ENCODE data around the gene GATA1. TPM values are rescaled to one million over a fixed set of nuclear protein-coding genes. Genes with fewer than 3 reads are reported as not detected.

Gene GATA1
- total RNA-seq, 4 donors from 2014 or later: not detected

DNA sequence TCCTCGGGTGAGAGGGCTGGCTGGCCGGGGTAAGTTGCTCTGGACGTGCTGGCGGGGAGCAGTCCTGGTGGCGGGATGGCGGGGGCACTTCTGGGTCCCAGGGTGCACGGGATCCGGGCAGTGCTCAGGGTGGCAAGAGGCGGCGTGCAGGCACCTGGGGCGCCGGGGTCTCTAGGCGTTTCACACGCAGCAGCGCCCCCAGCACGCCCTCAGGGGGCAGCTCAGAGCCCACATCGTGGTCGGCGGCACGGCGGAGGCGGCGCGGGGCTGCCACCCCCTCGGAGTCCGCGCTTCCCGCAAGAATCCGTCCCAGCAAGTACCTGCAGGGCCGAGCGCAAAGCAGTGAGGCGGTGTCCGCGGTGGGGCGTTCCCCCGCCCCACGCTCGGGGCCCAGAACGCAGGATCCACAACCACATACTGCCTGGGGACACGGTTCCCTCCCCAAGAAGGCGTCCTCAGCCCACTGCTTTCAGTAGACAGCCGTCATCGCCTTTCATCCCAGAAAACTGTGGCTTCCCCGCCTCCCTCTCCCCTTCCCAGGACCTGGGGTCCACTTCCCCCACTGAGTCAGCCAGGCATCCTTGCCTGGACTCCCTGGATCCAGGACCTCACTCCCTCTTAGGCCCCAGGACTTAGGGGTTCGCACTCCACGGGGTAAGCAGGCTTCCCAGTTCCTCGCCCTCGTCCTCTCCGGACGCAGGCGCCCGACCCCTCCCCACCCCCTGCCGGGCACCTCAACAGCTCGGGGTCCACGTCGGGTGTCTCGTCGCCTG, 44.9 kb downstream of the GATA1 start:
- ATAC-seq (ENCODE audit: low FRiP score): no peak
- TF ChIP-seq, protein P1, sequence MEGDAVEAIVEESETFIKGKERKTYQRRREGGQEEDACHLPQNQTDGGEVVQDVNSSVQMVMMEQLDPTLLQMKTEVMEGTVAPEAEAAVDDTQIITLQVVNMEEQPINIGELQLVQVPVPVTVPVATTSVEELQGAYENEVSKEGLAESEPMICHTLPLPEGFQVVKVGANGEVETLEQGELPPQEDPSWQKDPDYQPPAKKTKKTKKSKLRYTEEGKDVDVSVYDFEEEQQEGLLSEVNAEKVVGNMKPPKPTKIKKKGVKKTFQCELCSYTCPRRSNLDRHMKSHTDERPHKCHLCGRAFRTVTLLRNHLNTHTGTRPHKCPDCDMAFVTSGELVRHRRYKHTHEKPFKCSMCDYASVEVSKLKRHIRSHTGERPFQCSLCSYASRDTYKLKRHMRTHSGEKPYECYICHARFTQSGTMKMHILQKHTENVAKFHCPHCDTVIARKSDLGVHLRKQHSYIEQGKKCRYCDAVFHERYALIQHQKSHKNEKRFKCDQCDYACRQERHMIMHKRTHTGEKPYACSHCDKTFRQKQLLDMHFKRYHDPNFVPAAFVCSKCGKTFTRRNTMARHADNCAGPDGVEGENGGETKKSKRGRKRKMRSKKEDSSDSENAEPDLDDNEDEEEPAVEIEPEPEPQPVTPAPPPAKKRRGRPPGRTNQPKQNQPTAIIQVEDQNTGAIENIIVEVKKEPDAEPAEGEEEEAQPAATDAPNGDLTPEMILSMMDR (IDR thresholded peaks at IDR 0.05): no peak
- DNase-seq (ENCODE audit: low spot score): no peak

DNA sequence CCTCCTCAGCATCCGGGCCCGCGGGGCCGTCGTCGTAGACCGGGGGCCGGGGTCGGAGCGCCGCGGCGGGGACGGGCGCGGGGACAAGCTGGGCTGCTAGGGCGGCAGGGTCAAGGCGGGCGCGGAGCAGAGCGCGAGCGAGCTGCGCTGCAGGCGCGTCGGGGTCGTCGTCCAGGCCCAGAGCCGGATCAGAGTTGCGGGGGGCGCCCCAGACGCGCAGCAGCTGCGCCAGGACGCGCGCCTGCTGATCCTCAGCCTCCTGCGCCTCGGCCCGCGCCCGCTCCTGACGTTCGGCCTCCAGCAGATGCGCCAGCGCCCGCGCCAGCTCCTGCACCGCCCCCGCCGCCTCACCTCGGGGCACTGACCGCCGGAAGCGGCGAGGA, 45.5 kb downstream of the GATA1 start:
- TF ChIP-seq, protein P1 (IDR thresholded peaks at IDR 0.05): no peak
- ATAC-seq (ENCODE audit: low FRiP score) (peak; percentile 32), DNase-seq (ENCODE audit: low spot score) (no peak)

- TF ChIP-seq, protein P1 (IDR thresholded peaks at IDR 0.05): no peak
- DNase-seq (ENCODE audit: low spot score) (no peak), ATAC-seq (ENCODE audit: low FRiP score) (no peak)
Observed at GRCh38 chrX:48833542-48834138, 47.2 kb downstream of the GATA1 start.

- TF ChIP-seq, protein P1 (IDR thresholded peaks at IDR 0.05): no peak
- ATAC-seq (ENCODE audit: low FRiP score) (no peak), DNase-seq (ENCODE audit: low spot score) (no peak)
Observed at GRCh38 chrX:48834383-48834709, 48.0 kb downstream of the GATA1 start.

- TF ChIP-seq, protein P1 (IDR thresholded peaks at IDR 0.05): no peak
- ATAC-seq (ENCODE audit: low FRiP score) (no peak), DNase-seq (ENCODE audit: low spot score) (no peak)
Observed at GRCh38 chrX:48835524-48836329, 49.3 kb downstream of the GATA1 start, which contains the start of gene PCSK1N. PCSK1N (minus strand) TSS chrX:48835610; CDS start chrX:48835532, 78 bp downstream.

GRCh38 chrX:48839686-48840085, 53.3 kb downstream of the GATA1 start:
- ATAC-seq (ENCODE audit: low FRiP score): no peak
- TF ChIP-seq, protein P1 (IDR thresholded peaks at IDR 0.05): no peak
- no peak for DNase-seq (ENCODE audit: low spot score)

Small RNAs within 50 kb of the gene (small RNA-seq; reads per million reads assigned to genes)
- gene RNU6-29P: not detected

Other genes with a start within 250 kb of the GATA1 start
- 10 to 100 TPM in 3 of 4 donors, 1 to 10 TPM in 1; 8.7 to 15.4 (median 13.2) TPM for gene TBC1D25, start 246.9 kb upstream of the GATA1 start, total RNA-seq
- gene RBM3, start 212.1 kb upstream of the GATA1 start, total RNA-seq: 100 to 1,000 TPM; 151 to 280 (median 263) TPM
- 100 to 1,000 TPM in 3 of 4 donors, 10 to 100 TPM in 1; 95.4 to 149 (median 126) TPM for gene WDR13, start 189.1 kb upstream of the GATA1 start, total RNA-seq
- gene WAS, start 102.8 kb upstream of the GATA1 start, total RNA-seq: 10 to 100 TPM in 3 of 4 donors, 1 to 10 TPM in 1; 9.0 to 26.0 (median 21.0) TPM
- gene SUV39H1, start 89.9 kb upstream of the GATA1 start, total RNA-seq: 1 to 10 TPM; 4.2 to 8.1 (median 5.5) TPM
- gene GLOD5, start 24.8 kb upstream of the GATA1 start, total RNA-seq: not detected
- gene HDAC6, start 15.5 kb downstream of the GATA1 start, total RNA-seq: 10 to 100 TPM; 36.5 to 63.2 (median 54.5) TPM
- not detected for gene ERAS, start 39.9 kb downstream of the GATA1 start, total RNA-seq
- gene PCSK1N, start 49.0 kb downstream of the GATA1 start, total RNA-seq: 1 to 10 TPM in 2 of 4 donors, under 1 TPM in 1, not detected in 1; 0.93 to 2.3 (median 1.4) TPM
- gene TIMM17B, start 111.2 kb downstream of the GATA1 start, total RNA-seq: 10 to 100 TPM; 13.7 to 34.1 (median 29.4) TPM
- gene PQBP1, start 111.3 kb downstream of the GATA1 start, total RNA-seq: 10 to 100 TPM; 36.6 to 59.7 (median 55.2) TPM
- gene SLC35A2, start 125.1 kb downstream of the GATA1 start, total RNA-seq: 10 to 100 TPM; 10.2 to 22.0 (median 17.2) TPM
- gene PIM2, start 132.4 kb downstream of the GATA1 start, total RNA-seq: 10 to 100 TPM in 2 of 4 donors, 1 to 10 TPM in 2; 9.6 to 14.0 (median 11.5) TPM
- gene OTUD5, start 171.0 kb downstream of the GATA1 start, total RNA-seq: 10 to 100 TPM; 32.7 to 43.0 (median 38.3) TPM
- gene KCND1, start 185.3 kb downstream of the GATA1 start, total RNA-seq: 10 to 100 TPM in 1 of 4 donors, 1 to 10 TPM in 3; 1.9 to 11.3 (median 3.7) TPM
- 10 to 100 TPM; 25.1 to 44.5 (median 32.2) TPM for gene GRIPAP1, start 215.7 kb downstream of the GATA1 start, total RNA-seq